GM12878 (cell line): ENCODE results near the gene PKP3. TPM values are rescaled to one million over a fixed set of nuclear protein-coding genes. Genes with fewer than 3 reads are reported as not detected.

Experiments
- ATAC-seq: fragments of 200-7000 bp; cut with Tn5 transposase; 3 replicates; pipeline ENCODE4 v1.9.1; 2020; ENCODE audit warnings: mild to moderate bottlenecking, moderate library complexity
- BruUV-seq: library from RNA; stranded (reverse); fragments of 400-500 nt; replicated peaks from 2 replicates; lab custom pipeline; 2021; lab: Mats Ljungman, UMichigan
- CTCF ChIA-PET: fragments of 300-600 bp; sonication (Branson Sonifier 250); formaldehyde crosslinking; extraction: SDS; loops from one replicate; lab custom pipeline; 2021; ENCODE audit warnings: inconsistent platforms; lab: Yijun Ruan, JAX
- POLR2A ChIA-PET: fragments of 350-600 bp; formaldehyde crosslinking; extraction: SDS; loops from one replicate; lab custom pipeline; 2021; ENCODE audit warnings: inconsistent platforms; lab: Charles Lee
- RAD21 ChIA-PET: fragments of 300-600 bp; sonication (Branson Sonifier 250); formaldehyde crosslinking; loops from one replicate; lab custom pipeline; 2023; ENCODE audit warnings: antibody characterized with exemption; ENCODE audit not compliant: unreplicated experiment; lab: Charles Lee
- SMC1A ChIA-PET: fragments of 300-600 bp; sonication (Branson Sonifier 250); formaldehyde crosslinking; loops from one replicate; lab custom pipeline; 2023; ENCODE audit not compliant: unreplicated experiment, uncharacterized antibody; lab: Charles Lee
- DNase-seq: peaks from one replicate; pipeline ENCODE4 v3.0.0-alpha.2; 2011; ENCODE audit warnings: low read depth, low spot score
- FAIRE-seq: peaks from 3 replicates; lab custom pipeline; 2011; peaks lifted over from hg19 to GRCh38; lab: Jason Lieb, UNC
- H2AFZ ChIP-seq: 2 replicates; pipeline ENCODE4 v1.6.0; 2011; ENCODE audit warnings: low read depth, low read length, control low read depth; ENCODE audit not compliant: control insufficient read depth
- H3K27ac ChIP-seq: 2 replicates; pipeline ENCODE4 v1.5.1; 2011; ENCODE audit warnings: control low read depth; ENCODE audit not compliant: control insufficient read depth, insufficient read depth
- H3K27me3 ChIP-seq, 2 experiments: replicated peaks in 1 of 2; 2 replicates each; pipeline versions ENCODE4 v1.6.0 to v1.6.1; 2011; ENCODE audit warnings: low read length in 1 of 2; ENCODE audit not compliant: control insufficient read depth in 2 of 2, insufficient read depth in 2 of 2
- H3K36me3 ChIP-seq, 2 experiments: 2 replicates each; pipeline ENCODE4 v1.5.1; 2011; ENCODE audit warnings: low read length in 1 of 2; ENCODE audit not compliant: control insufficient read depth in 2 of 2, insufficient read depth in 2 of 2
- H3K4me1 ChIP-seq: 2 replicates; pipeline ENCODE4 v1.6.1; 2011; ENCODE audit warnings: mild to moderate bottlenecking, low read length, moderate library complexity, mixed read lengths; ENCODE audit not compliant: control insufficient read depth, insufficient read depth
- H3K4me2 ChIP-seq: 2 replicates; pipeline ENCODE4 v1.6.0; 2011; ENCODE audit warnings: control low read depth; ENCODE audit not compliant: control insufficient read depth, insufficient read depth
- H3K4me3 ChIP-seq: fragments of 200-600 bp; sonication (generic); 2 replicates; pipeline ENCODE4 v1.5.1; 2016
- H3K79me2 ChIP-seq: 2 replicates; pipeline ENCODE4 v1.6.0; 2011; ENCODE audit warnings: low read length; ENCODE audit not compliant: control insufficient read depth, insufficient read depth
- H3K9ac ChIP-seq: 2 replicates; pipeline ENCODE4 v1.8.0; 2011; ENCODE audit warnings: low read length, control low read depth, mixed read lengths; ENCODE audit not compliant: control insufficient read depth, insufficient read depth
- H3K9me3 ChIP-seq: replicated peaks from 3 replicates; pipeline ENCODE4 v1.5.1; 2011; ENCODE audit warnings: mild to moderate bottlenecking, low read length; ENCODE audit not compliant: control insufficient read depth, insufficient read depth
- H4K20me1 ChIP-seq: 2 replicates; pipeline ENCODE4 v1.6.0; 2011; ENCODE audit not compliant: control insufficient read depth, insufficient read depth
- BCL11A ChIP-seq: IDR thresholded peaks from 2 replicates; pipeline ENCODE4 v1.6.1; 2011; ENCODE audit warnings: low read depth, low read length
- EED ChIP-seq: sonication (generic); IDR thresholded peaks from 2 replicates; pipeline ENCODE4 v1.6.1; 2016; ENCODE audit warnings: antibody characterized with exemption, low read depth
- FOS ChIP-seq: IDR thresholded peaks from 3 replicates; pipeline ENCODE4 v1.6.1; 2011; ENCODE audit warnings: borderline replicate concordance; ENCODE audit not compliant: insufficient read length; ENCODE audit errors: extremely low read depth
- JUNB ChIP-seq: IDR thresholded peaks from 2 replicates; pipeline ENCODE4 v1.6.1; 2016; ENCODE audit warnings: antibody characterized with exemption, mild to moderate bottlenecking
- RB1 ChIP-seq: fragments of 450-650 bp; formaldehyde crosslinking; IDR thresholded peaks from 2 replicates; pipeline ENCODE4 v1.6.1; 2017; ENCODE audit warnings: mild to moderate bottlenecking, borderline replicate concordance
- SMAD1 ChIP-seq: fragments of 450-650 bp; IDR thresholded peaks from 2 replicates; pipeline ENCODE4 v1.6.1; 2018; ENCODE audit warnings: mild to moderate bottlenecking, low read depth; ENCODE audit not compliant: partially characterized antibody
- SREBF1 ChIP-seq: IDR thresholded peaks from 2 replicates; pipeline ENCODE4 v1.6.1; 2012; ENCODE audit warnings: mild to moderate bottlenecking, low read length
- ZNF24 ChIP-seq: fragments of 450-650 bp; IDR thresholded peaks from 2 replicates; pipeline ENCODE4 v1.6.1; 2017; ENCODE audit warnings: antibody characterized with exemption, mild to moderate bottlenecking
- WGBS: methylation state at CpG from one replicate; pipeline ENCODE4 v1.1.6; 2016; ENCODE audit warnings: low lambda C conversion rate; ENCODE audit not compliant: insufficient replicate concordance, insufficient coverage; ENCODE audit errors: missing lambda C conversion rate; 5-methylcytosine and 5-hydroxymethylcytosine counted together
- in situ Hi-C: fragments of 300-500 bp; cut with MboI; formaldehyde crosslinking; loops from 9 replicates; pipeline ENCODE4 v1.14.3; 2018; ENCODE audit warnings: mixed read lengths
- intact Hi-C: fragments of 100-400 bp; cut with micrococcal nuclease; formaldehyde crosslinking; loops from one replicate; pipeline ENCODE4 v1.14.2; 2022; ENCODE audit not compliant: unreplicated experiment
- polyA plus RNA-seq, 11 experiments: library from polyadenylated mRNA; depleted of rRNA in 4 of 11; unstranded in 6 of 11; stranded (reverse) in 5 of 11; fragments of >200 nt; fragmentation: Nextera tagmentation in 4 of 11; fragmentation: Illumina TruSeq in 1 of 11; extraction: Ambion mirVana in 4 of 11; extraction: Trizol in 1 of 11; gene quantifications; 1 replicate in 1 of 11; 2 replicates in 10 of 11; pipeline versions ENCODE4 v1.2.1 to v1.2.3, GENCODE V29; 2011 to 2016; ENCODE audit warnings: inconsistent platforms in 2 of 11, missing spikeins in 2 of 11, low read depth in 1 of 11
- total RNA-seq, 4 experiments: library from RNA; depleted of rRNA in 3 of 4; stranded (reverse); fragments of >200 nt in 3 of 4; fragmentation: Illumina TruSeq in 1 of 4; extraction: Trizol in 1 of 4; gene quantifications; 2 replicates each; pipeline versions ENCODE4 v1.2.1 to v1.2.3, GENCODE V29; 2013 to 2021
- TF ChIP-seq, protein P1 (sequence below): fragments of 450-650 bp; formaldehyde crosslinking; IDR thresholded peaks from 2 replicates; pipeline ENCODE4 v1.5.0; 2022; ENCODE audit warnings: mild to moderate bottlenecking, missing genetic modification characterization
- TF ChIP-seq, protein P2 (sequence below): IDR thresholded peaks from 2 replicates; pipeline ENCODE4 v1.6.1; 2012; ENCODE audit warnings: improper control_type of control experiment, low read depth, low read length; ENCODE audit not compliant: insufficient replicate concordance
- TF ChIP-seq, protein P3 (sequence below): fragments of 450-650 bp; IDR thresholded peaks from 2 replicates; pipeline ENCODE4 v1.6.1; 2016; ENCODE audit warnings: mild to moderate bottlenecking, moderate library complexity, borderline replicate concordance

Gene PKP3
- total and polyA plus RNA-seq, 10 of the 15 experiments (the other 5 are each of a cell fraction or from before 2014, with no cell fraction given) = 0.45 to 0.90 TPM; not detected in 8

DNA sequence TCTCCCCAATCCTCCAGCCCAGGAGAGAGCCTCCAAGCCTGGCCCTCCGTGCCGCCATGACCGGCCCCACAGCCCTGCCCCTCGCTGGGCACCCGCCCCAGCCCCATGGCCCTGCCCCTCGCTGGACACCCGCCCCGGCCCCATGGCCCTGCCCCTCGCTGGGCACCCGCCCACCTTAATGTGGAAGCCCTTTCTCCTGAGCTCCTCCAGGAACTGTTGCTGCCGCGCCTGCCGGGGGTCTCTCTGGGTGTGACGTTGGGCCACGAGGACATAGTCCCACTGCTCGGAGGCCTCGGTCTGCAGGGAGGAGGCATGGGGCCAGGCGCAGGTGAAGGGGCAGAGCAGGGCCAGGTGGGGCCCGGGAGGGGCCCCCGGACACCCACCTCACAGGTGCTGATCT, 39.6 kb downstream of the PKP3 start (continued):
- TF ChIP-seq, protein P1, sequence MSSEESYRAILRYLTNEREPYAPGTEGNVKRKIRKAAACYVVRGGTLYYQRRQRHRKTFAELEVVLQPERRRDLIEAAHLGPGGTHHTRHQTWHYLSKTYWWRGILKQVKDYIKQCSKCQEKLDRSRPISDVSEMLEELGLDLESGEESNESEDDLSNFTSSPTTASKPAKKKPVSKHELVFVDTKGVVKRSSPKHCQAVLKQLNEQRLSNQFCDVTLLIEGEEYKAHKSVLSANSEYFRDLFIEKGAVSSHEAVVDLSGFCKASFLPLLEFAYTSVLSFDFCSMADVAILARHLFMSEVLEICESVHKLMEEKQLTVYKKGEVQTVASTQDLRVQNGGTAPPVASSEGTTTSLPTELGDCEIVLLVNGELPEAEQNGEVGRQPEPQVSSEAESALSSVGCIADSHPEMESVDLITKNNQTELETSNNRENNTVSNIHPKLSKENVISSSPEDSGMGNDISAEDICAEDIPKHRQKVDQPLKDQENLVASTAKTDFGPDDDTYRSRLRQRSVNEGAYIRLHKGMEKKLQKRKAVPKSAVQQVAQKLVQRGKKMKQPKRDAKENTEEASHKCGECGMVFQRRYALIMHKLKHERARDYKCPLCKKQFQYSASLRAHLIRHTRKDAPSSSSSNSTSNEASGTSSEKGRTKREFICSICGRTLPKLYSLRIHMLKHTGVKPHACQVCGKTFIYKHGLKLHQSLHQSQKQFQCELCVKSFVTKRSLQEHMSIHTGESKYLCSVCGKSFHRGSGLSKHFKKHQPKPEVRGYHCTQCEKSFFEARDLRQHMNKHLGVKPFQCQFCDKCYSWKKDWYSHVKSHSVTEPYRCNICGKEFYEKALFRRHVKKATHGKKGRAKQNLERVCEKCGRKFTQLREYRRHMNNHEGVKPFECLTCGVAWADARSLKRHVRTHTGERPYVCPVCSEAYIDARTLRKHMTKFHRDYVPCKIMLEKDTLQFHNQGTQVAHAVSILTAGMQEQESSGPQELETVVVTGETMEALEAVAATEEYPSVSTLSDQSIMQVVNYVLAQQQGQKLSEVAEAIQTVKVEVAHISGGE = no peak
- TF ChIP-seq SREBF1 (no peak), RB1 (no peak)
- TF ChIP-seq, all 136 proteins: peak for 0

DNA sequence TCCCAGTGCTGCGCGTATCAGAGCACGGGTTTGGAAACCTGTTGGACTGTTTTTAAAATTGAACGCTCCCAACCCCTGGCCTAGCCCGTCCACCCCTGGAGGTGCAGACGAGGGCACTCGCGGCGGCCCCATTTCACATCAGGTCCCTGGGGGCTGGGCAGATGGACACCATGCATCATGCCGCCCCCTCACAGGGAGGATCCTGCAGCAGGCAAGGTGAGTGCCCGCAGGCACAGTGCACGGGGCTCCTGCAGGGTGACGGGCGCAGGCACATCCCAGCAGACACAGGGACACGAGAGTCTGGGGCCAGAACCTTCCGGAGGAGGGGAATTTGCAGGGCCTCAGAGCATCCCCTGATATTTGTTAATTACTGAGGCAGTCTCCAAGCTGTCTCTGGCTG, 40.5 kb downstream of the PKP3 start:
- Histone ChIP-seq H3K27ac (no peak overlapping the region), H3K4me2 (no peak overlapping the region), H3K79me2 (no peaks in the 10 kb centered on the region), H3K4me1 (no peaks in the 10 kb centered on the region; the same call in 1 of the 2 replicates), H4K20me1 (no peaks in the 10 kb centered on the region), H3K4me3 (no peak overlapping the region), H2AFZ (no peak overlapping the region), H3K27me3 (no peaks in the 10 kb centered on the region), H3K36me3 (no peaks in the 10 kb centered on the region; a peak in 1 of 4 replicates), H3K9me3 (no peaks in the 10 kb centered on the region), H3K9ac (no peak overlapping the region)
- RAD21 ChIA-PET = no interaction called here
- in situ Hi-C loops = no loop called here
- ATAC-seq = no peak
- POLR2A ChIA-PET = no interaction called here
- intact Hi-C loops = no loop called here
- WGBS = 76% methylated on average over 16 of the region's 16 CpGs
- CTCF ChIA-PET = no interaction called here
- no peak for FAIRE-seq
- SMC1A ChIA-PET = no interaction called here
- no peak for DNase-seq
- no TSS peak for BruUV-seq
- TF ChIP-seq JUNB (no peak), ZNF24 (no peak), BCL11A (no peak), EED (no peak), FOS (no peak), SMAD1 (no peak)
- TF ChIP-seq, protein P2, sequence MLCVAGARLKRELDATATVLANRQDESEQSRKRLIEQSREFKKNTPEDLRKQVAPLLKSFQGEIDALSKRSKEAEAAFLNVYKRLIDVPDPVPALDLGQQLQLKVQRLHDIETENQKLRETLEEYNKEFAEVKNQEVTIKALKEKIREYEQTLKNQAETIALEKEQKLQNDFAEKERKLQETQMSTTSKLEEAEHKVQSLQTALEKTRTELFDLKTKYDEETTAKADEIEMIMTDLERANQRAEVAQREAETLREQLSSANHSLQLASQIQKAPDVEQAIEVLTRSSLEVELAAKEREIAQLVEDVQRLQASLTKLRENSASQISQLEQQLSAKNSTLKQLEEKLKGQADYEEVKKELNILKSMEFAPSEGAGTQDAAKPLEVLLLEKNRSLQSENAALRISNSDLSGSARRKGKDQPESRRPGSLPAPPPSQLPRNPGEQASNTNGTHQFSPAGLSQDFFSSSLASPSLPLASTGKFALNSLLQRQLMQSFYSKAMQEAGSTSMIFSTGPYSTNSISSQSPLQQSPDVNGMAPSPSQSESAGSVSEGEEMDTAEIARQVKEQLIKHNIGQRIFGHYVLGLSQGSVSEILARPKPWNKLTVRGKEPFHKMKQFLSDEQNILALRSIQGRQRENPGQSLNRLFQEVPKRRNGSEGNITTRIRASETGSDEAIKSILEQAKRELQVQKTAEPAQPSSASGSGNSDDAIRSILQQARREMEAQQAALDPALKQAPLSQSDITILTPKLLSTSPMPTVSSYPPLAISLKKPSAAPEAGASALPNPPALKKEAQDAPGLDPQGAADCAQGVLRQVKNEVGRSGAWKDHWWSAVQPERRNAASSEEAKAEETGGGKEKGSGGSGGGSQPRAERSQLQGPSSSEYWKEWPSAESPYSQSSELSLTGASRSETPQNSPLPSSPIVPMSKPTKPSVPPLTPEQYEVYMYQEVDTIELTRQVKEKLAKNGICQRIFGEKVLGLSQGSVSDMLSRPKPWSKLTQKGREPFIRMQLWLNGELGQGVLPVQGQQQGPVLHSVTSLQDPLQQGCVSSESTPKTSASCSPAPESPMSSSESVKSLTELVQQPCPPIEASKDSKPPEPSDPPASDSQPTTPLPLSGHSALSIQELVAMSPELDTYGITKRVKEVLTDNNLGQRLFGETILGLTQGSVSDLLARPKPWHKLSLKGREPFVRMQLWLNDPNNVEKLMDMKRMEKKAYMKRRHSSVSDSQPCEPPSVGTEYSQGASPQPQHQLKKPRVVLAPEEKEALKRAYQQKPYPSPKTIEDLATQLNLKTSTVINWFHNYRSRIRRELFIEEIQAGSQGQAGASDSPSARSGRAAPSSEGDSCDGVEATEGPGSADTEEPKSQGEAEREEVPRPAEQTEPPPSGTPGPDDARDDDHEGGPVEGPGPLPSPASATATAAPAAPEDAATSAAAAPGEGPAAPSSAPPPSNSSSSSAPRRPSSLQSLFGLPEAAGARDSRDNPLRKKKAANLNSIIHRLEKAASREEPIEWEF = no peak
- TF ChIP-seq, protein P3, sequence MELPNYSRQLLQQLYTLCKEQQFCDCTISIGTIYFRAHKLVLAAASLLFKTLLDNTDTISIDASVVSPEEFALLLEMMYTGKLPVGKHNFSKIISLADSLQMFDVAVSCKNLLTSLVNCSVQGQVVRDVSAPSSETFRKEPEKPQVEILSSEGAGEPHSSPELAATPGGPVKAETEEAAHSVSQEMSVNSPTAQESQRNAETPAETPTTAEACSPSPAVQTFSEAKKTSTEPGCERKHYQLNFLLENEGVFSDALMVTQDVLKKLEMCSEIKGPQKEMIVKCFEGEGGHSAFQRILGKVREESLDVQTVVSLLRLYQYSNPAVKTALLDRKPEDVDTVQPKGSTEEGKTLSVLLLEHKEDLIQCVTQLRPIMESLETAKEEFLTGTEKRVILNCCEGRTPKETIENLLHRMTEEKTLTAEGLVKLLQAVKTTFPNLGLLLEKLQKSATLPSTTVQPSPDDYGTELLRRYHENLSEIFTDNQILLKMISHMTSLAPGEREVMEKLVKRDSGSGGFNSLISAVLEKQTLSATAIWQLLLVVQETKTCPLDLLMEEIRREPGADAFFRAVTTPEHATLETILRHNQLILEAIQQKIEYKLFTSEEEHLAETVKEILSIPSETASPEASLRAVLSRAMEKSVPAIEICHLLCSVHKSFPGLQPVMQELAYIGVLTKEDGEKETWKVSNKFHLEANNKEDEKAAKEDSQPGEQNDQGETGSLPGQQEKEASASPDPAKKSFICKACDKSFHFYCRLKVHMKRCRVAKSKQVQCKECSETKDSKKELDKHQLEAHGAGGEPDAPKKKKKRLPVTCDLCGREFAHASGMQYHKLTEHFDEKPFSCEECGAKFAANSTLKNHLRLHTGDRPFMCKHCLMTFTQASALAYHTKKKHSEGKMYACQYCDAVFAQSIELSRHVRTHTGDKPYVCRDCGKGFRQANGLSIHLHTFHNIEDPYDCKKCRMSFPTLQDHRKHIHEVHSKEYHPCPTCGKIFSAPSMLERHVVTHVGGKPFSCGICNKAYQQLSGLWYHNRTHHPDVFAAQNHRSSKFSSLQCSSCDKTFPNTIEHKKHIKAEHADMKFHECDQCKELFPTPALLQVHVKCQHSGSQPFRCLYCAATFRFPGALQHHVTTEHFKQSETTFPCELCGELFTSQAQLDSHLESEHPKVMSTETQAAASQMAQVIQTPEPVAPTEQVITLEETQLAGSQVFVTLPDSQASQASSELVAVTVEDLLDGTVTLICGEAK = no peak
